Measurements from ENCODE around the gene LIPK. TPM values are rescaled to one million over a fixed set of nuclear protein-coding genes. Genes with fewer than 3 reads are reported as not detected.

Gene LIPK
- total RNA-seq, 1 donor from 2014 or later, result not detected

DNA sequence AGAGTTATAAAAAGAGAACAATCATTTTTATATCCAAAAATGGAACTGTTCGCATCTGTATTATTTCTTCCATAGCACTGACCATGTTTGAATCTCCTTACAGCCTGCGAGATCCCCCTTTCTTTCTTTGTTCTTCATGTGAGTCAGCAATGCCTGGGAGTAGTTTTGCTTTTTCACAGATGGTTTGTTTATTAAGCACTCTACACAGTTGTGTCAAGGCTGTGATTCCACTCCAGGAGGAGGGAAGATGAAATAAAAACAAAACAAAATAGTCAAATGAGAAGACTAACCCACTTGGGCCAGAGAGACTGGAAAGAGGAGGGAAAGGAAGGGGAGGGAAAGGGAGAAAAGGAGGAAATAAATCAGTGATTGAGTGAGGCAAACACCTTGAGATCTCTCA is 34.0 kb upstream of the LIPK start:
- no peaks in the 10 kb centered on the region for H3K36me3 Mint-ChIP-seq (ENCODE audit: low read depth, unreplicated experiment)
- H3K27ac Mint-ChIP-seq (ENCODE audit: unreplicated experiment), result no peak overlapping the region
- TF ChIP-seq, protein P1, sequence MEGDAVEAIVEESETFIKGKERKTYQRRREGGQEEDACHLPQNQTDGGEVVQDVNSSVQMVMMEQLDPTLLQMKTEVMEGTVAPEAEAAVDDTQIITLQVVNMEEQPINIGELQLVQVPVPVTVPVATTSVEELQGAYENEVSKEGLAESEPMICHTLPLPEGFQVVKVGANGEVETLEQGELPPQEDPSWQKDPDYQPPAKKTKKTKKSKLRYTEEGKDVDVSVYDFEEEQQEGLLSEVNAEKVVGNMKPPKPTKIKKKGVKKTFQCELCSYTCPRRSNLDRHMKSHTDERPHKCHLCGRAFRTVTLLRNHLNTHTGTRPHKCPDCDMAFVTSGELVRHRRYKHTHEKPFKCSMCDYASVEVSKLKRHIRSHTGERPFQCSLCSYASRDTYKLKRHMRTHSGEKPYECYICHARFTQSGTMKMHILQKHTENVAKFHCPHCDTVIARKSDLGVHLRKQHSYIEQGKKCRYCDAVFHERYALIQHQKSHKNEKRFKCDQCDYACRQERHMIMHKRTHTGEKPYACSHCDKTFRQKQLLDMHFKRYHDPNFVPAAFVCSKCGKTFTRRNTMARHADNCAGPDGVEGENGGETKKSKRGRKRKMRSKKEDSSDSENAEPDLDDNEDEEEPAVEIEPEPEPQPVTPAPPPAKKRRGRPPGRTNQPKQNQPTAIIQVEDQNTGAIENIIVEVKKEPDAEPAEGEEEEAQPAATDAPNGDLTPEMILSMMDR (IDR thresholded peaks at IDR 0.05; ENCODE audit: unreplicated experiment), result no peak

DNA sequence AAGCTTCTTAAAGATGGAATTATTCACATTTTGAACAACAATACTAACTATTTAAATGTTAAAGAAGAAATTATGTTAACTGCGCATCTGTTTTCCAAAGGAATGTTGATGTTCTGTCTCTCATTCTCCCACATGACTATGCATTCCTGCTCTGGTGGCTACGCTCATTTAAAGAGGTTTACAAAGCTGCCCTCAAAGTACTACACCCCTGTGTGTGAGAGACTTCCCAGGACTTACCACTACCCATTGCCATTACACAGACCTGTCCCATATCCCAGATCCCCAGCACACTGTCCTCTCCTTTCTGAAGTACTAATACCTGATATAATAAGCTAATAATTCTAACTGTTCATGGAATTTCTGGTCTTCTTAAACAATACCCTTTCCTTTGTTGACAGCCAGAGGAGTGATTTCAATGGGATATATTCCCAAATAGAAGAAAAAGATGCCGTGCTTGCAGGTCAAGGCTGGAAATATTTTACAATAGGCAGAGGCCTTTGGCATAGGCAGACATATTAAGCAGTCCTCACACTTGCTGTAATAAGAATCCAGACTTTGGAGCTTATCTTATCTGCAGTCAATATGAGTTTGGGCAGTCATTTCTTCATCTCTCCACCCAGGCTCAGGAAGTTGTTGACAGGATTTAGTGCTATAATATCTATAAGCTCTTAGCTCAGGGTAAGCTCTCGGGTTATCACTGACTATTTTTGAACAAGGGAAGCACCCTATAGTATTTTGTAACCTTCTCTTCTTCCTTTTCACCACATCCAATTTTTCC is 29.6 kb upstream of the LIPK start:
- Mint-ChIP-seq H3K27ac (ENCODE audit: unreplicated experiment) (no peak overlapping the region), H3K4me1 (ENCODE audit: unreplicated experiment) (no peaks in the 10 kb centered on the region), H3K4me3 (ENCODE audit: unreplicated experiment) (no peak overlapping the region), H3K27me3 (ENCODE audit: unreplicated experiment) (no peaks in the 10 kb centered on the region), H3K36me3 (ENCODE audit: low read depth, unreplicated experiment) (no peaks in the 10 kb centered on the region), H3K9me3 (ENCODE audit: unreplicated experiment) (no peaks in the 10 kb centered on the region)
- TF ChIP-seq, protein P1 (IDR thresholded peaks at IDR 0.05; ENCODE audit: unreplicated experiment), result no peak
- no peak for DNase-seq (ENCODE audit: low spot score)

More for the DNA sequence above, 34.0 kb upstream of the LIPK start:
- Mint-ChIP-seq H3K4me1 (ENCODE audit: unreplicated experiment) (peaks cover 3% of the 10 kb centered on the region), H3K27me3 (ENCODE audit: unreplicated experiment) (no peaks in the 10 kb centered on the region), H3K4me3 (ENCODE audit: unreplicated experiment) (no peak overlapping the region), H3K9me3 (ENCODE audit: unreplicated experiment) (no peaks in the 10 kb centered on the region)
- DNase-seq (ENCODE audit: low spot score), result no peak

DNA sequence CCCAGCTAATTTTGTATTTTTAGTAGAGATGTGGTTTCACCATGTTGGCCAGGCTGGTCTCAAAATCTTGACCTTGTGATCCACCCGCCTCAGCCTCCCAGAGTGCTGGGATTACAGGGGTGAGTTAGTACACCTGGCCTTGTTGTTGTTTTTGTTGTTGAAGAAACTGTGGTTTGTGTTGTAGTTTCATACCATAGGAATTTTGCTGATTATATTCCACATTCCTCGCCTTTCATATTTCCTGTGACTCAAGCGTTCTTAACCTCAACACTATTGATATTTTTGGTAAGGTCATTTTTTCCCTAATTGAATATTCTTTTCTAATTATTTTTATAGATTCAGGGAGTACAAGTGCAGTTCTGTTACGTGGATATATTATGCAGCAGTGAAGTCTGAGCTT is 25.1 kb upstream of the LIPK start:
- H3K27ac Mint-ChIP-seq (ENCODE audit: unreplicated experiment), result no peak overlapping the region
- H3K27me3 Mint-ChIP-seq (ENCODE audit: unreplicated experiment), result no peaks in the 10 kb centered on the region
- TF ChIP-seq, protein P1 (IDR thresholded peaks at IDR 0.05; ENCODE audit: unreplicated experiment), result no peak
- no peaks in the 10 kb centered on the region for H3K4me1 Mint-ChIP-seq (ENCODE audit: unreplicated experiment)
- DNase-seq (ENCODE audit: low spot score), result no peak
- H3K36me3 Mint-ChIP-seq (ENCODE audit: low read depth, unreplicated experiment), result no peaks in the 10 kb centered on the region
- no peak overlapping the region for H3K4me3 Mint-ChIP-seq (ENCODE audit: unreplicated experiment)
- H3K9me3 Mint-ChIP-seq (ENCODE audit: unreplicated experiment), result no peaks in the 10 kb centered on the region

DNA sequence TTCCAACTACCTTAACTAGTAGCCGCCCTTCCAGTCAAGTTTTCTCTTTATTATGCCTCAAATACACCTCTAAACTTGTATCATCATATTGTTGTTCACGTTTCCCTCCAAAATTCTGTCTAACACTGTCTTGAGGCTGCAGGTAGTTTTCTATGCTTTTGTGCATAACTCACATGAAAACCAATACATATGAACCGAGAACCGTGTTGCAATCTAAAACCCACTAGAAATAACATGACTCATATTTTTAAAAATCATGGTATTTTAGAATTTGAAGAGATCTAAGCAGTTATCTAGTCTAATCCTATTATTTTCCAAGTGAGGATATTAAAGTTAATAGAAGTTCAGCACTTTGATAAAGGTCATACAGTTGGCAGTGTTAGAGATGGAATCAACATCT is 23.6 kb upstream of the LIPK start:
- Mint-ChIP-seq H3K27ac (ENCODE audit: unreplicated experiment) (no peak overlapping the region), H3K9me3 (ENCODE audit: unreplicated experiment) (no peaks in the 10 kb centered on the region), H3K36me3 (ENCODE audit: low read depth, unreplicated experiment) (no peaks in the 10 kb centered on the region), H3K27me3 (ENCODE audit: unreplicated experiment) (no peaks in the 10 kb centered on the region), H3K4me3 (ENCODE audit: unreplicated experiment) (no peak overlapping the region), H3K4me1 (ENCODE audit: unreplicated experiment) (no peaks in the 10 kb centered on the region)
- DNase-seq (ENCODE audit: low spot score), result no peak
- TF ChIP-seq, protein P1 (IDR thresholded peaks at IDR 0.05; ENCODE audit: unreplicated experiment), result no peak

DNA sequence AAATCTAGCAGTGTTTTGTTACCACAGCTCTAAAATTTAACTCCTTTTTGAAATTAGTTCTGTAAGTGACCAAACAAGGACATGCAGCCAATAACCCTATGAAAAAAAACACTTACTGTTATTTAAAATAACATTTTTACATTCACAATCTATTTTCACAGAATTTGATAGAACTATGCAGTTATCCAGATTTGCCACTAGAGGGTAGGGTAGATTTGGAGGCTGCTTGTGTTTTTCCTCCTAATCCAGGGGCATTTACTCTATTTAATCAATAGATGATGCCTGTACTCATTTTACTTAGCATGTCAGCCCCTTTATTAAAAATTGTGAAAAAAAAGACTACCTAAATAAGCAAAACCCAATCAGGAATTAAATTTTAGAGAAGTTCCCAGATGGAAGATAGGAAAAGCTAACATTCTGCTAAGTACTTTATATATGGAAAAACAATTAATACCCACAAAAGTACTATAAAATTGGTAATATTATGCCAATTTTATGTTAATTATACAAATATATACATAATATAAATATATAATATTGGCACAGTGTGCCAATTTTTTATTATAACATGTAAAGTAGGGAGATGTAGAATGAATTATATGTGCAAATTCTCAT is 18.1 kb upstream of the LIPK start:
- no peak for DNase-seq (ENCODE audit: low spot score)
- Mint-ChIP-seq H3K4me3 (ENCODE audit: unreplicated experiment) (no peak overlapping the region), H3K4me1 (ENCODE audit: unreplicated experiment) (no peaks in the 10 kb centered on the region)

More for the DNA sequence above, 18.1 kb upstream of the LIPK start:
- H3K27ac Mint-ChIP-seq (ENCODE audit: unreplicated experiment), result no peak overlapping the region
- H3K9me3 Mint-ChIP-seq (ENCODE audit: unreplicated experiment), result no peaks in the 10 kb centered on the region
- H3K36me3 Mint-ChIP-seq (ENCODE audit: low read depth, unreplicated experiment), result no peaks in the 10 kb centered on the region
- TF ChIP-seq, protein P1 (IDR thresholded peaks at IDR 0.05; ENCODE audit: unreplicated experiment), result peak; percentile 91
- H3K27me3 Mint-ChIP-seq (ENCODE audit: unreplicated experiment), result no peaks in the 10 kb centered on the region

All from endothelial cell (in vitro differentiated cells).